HuH-7 (cell line): ENCODE results near the gene RFX2.

Experiments used
- DNase-seq: peaks from one replicate; pipeline ENCODE4 v3.0.0; 2011; ENCODE audit warnings: low spot score

Gene RFX2

DNA sequence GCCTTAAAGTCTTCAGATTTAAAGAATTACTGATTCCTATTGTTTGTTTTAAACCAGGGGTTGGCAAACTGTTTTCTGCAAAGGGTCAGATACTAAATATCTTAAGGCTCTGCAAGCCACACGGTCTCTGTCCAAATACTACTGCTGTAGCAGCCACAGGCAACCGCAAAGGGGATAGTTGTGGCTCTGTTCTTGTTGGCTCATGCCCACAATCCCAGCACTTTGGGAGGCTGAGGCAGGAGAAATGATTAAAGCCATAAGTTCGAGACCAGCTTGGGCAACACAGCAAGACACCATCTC lies 154.7 kb downstream of the RFX2 start:
- no peak for DNase-seq

DNA sequence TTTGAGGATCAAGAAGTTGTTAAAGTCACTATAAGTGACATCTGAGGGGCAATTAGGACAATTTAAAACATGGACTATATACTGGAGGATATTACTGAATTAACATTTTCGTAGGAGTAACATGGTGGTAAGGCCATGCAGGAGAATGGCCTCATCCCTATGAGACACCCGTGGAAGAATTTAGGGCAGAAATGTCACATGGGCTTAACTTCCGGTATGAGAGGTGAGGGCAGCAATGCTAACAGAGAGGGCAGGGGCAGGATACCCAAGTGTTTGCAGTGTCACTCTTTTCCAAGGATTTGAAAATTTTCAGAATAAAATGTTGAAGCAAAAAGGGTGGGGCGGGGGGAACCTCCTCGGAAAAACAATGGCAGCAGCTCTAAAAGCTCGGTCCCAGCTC lies 156.0 kb downstream of the RFX2 start:
- no peak for DNase-seq

DNA sequence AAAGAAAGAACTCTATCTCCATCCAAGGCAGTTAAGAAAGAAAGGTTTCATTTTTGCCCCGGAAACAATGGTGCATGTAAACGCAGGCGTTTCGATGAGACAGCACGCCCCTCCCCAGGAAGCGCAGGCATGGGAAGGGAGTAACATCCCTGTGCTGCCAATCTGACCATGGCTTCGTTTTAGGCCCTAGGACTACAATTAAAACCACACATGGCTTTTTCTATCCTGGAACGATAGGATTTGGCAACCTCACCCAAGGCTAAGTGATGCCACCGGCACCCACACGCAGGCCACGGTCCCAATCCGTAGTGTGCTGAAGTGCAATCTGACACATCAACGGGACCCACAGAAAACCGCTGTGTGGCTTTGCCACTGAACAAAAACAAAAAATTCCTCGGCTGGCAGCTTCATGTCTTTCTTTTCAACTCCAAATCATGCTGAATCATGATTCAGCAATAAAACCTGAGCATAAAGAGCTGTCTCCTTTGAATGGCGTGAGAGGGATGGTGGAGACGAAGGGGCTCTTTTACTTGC lies 156.6 kb downstream of the RFX2 start:
- DNase-seq: no peak

DNA sequence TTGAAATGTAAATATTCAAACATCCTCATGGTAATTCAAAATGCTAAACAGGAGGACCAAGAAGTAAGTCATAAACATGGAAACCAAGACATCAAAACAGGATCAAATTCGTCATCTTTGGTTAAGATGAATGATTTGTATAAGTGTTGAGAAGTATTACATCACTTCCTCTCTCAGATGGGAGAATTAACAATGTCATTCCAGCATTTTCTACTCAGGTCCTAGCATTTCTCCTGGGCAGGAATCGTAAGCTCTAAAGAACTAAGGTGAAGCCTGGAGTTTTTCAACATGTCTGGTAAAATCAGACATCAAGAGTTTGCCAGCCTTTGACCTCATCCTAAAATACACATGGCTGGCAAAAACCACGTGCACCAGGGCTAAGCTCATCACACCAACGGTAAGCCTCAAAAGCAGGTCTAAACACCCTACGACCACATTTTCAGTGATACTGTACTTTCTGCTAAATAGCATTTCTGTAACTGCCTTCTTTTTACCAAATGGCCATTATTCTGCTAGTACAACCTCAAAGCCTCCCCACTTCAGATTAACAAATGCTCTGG lies 157.2 kb downstream of the RFX2 start:
- no peak for DNase-seq

DNA sequence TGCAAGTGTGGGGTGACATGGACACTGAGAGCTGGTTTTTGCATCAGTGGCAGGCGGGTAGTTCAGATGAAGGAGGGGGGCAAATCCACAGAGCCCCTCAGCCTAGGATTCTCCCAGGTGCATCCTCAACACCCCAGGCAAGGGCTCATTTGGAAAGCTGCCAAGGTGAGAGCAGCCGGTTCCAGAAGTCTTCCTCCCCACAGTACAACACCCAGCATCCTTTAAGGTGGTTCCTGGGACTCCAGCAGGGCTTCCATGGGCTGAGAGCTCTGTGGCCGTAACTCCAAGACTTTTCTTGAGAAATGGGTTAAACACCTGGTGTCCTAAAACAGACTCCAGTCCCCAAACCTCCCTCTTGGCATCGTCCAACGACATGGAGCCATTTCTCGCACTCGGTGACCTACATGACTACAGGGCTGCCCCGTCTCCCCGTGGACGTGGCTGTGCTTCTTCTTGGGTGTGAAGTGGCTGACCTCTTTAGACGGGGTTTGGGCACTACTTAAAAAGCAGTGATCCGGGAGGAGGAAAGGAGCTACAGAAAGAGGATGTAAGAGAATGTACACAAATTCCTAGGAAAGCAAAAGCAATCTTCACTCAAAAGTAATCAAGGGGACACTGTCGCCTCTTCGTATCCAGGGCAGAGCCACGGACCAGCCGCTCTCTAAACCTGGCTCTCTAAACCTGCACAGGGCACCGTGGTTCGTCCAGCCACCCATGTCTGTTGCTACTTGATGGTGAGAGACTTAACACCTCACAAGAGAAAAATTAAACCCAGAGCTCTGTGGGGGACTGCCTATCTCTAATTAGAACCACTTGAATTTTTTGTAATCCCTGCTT lies 157.9 kb downstream of the RFX2 start:
- no peak for DNase-seq

DNA sequence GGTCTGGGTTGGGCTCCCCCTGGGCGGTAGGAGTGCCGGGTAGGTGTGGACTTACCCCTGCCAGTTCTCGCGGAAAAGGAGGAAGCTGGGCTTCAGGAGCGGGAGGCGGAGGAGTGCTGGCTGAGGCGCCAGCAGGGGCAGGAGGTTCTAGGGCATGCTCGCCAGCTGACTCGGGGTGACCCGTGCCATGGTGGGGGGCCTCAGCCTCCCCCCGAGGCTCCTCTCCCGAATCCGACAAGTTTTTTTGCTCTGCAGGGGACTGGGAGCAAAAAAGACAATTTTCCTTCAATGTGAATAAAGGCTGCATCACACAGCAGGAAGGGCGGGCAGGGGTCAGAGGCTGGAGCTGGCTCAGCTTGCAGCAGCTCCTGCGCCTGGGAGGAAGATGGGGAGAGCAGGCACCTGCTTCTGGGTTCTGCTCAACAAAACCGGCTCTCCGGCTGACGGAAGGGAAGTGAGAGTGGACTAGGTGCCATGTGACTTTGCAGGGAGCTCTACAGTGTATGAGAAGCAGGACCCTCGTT lies 158.9 kb downstream of the RFX2 start:
- no peak for DNase-seq

DNA sequence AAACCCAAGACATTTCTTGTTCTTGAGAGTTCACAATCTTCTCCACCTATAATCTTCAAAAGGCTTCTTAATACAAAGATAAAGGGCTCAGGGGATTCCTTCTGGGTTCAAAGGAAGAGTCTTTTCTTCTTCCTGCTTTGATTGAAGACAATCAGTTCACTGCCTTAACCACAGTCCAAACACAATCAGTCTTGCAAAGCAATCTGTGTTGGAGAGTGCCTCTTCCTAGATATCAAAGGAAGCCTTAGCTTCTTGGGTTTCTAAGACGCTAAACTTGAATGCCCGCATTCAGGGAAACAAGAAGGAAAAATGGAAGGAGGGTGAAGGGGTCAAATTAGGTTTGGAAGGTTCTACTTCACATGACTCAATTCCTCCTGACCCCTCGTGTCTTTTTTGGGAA lies 159.6 kb downstream of the RFX2 start:
- no peak for DNase-seq

DNA sequence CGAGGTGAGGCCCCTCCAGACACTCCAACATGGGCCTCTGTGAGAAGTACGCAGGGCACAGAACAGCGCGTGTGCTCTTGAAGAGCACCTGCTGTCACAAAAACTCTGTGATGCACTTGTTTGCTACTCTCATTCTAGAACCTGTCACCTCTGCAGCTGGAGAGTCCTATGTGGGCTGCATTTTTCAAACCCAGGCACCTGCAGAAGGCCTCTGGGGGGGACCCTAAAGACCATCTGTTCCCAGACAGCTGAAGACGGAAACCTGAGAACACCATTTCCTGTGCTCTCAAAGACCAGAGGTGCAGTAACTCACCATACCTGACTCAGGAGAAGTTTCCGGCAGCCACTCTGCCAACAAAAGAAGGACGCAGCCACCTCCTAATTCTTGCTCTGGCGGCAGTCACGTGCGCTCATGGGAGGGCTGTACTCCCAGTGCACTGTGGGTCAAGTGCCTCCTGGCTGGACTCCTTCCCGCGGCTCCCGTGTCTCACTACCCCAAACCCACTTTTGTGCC lies 160.5 kb downstream of the RFX2 start:
- no peak for DNase-seq

DNA sequence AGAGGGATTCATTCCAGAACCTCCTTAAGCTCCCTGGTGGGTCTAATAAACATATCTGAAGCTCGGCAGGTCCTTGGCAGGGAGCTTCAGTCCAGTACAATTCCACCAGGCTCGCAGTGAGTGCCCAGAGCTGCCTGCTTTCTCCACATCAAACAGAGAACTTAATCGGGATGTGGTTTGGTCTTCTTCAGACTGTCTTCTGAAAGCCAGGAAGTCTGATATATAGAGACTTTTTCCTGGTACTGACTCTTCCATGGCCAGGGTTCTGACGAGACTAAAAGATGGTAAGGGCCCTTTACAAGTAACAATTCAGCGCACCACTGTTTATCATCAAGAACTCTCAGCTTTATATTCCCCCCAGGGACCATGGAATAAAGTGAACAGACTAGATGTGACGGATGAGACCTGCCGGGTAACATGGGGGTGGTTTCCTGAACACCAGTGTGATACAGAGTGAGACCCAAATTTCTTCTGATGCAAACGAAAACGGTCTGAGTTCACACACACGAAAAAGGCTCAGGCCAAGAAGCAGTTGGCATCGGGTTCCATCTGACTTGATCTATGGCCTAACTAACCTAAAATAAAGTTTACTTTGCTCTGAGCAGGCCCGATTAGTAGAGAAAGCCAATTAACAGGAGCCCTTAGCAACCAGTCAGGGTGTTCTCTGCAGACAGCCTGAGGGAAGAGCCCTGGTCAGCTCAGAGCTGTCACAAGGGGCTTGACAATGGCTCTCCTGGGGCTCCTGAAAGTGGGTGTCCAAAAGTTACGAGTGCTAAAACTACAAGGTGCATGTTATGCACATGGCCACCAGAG lies 161.3 kb downstream of the RFX2 start:
- no peak for DNase-seq

DNA sequence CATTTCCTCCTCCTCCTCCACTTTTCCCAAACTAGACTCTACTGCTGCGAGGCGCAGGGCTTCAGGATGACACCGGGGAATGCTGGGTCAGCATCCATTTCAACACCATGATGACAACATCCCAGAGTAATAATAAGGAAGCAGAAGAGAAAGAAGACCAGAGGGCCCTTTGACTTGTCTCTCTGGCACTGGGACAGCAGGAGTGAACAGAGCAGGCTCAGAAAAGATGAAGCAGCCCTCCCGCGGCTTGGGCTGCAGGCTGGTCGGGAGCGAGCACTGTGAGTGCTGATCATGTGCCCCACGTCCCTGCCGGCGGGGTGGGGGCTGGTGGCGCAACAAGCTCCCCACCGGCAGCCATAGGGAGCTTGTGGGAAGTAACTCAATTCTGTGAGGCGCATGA lies 162.9 kb downstream of the RFX2 start:
- no peak for DNase-seq

DNA sequence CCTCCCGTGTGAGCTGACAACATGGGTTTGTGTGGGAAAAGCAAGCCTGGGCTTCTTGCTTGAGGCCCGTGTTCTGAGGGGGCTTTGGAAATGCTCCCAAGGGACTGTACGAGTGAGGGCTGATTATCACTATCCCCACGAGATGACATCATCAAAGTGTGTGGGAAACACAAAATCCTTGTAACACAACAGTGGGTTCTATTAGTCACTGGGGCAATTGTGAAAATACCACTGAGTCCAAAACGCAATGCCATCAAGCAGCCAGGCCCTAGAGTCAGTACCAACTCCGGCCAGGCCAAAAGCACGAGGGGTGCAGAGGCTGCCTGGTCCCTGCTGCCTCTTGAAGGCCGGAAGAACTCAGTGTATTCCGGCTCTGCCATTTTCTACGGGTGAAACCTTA lies 166.7 kb downstream of the RFX2 start:
- no peak for DNase-seq
